Measurements from ENCODE around the gene HSPG2. TPM values are rescaled to one million over a fixed set of nuclear protein-coding genes. Genes with fewer than 3 reads are reported as not detected.

HSPG2 gene
- total and polyA plus RNA-seq, 2 of the 13 experiments (the other 11 are each of a cell fraction or from before 2014, with no cell fraction given) = 9.1 to 13.1 TPM

- TF ChIP-seq ZNF609 (CRISPR knock-in tag; IDR thresholded peaks at IDR 0.05; ENCODE audit: borderline replicate concordance) (no peak), HNF4A (CRISPR knock-in tag; IDR thresholded peaks at IDR 0.05) (no peak), WIZ (CRISPR knock-in tag; IDR thresholded peaks at IDR 0.05) (no peak), E2F1 (CRISPR knock-in tag; IDR thresholded peaks at IDR 0.05) (peak; percentile 53; the same call in 1 of the 2 replicates), ELF1 (CRISPR knock-in tag; IDR thresholded peaks at IDR 0.05) (no peak), ZNF75D (CRISPR knock-in tag; IDR thresholded peaks at IDR 0.05; ENCODE audit: borderline replicate concordance) (no peak), ZSCAN29 (CRISPR knock-in tag; conservative IDR thresholded peaks at IDR 0.05) (no peak), PRDM4 (CRISPR knock-in tag; IDR thresholded peaks at IDR 0.05; ENCODE audit: borderline replicate concordance) (no peak), ZNF512B (CRISPR knock-in tag; IDR thresholded peaks at IDR 0.05; ENCODE audit: borderline replicate concordance) (no peak), HOXA9 (CRISPR knock-in tag; IDR thresholded peaks at IDR 0.05; ENCODE audit: borderline replicate concordance) (no peak), HNRNPUL1 (IDR thresholded peaks at IDR 0.05; ENCODE audit: low read depth, low read length) (peak; percentile 83; the same call in 1 of the 2 replicates), ZNF510 (CRISPR knock-in tag; IDR thresholded peaks at IDR 0.05; ENCODE audit: low read depth) (no peak), ZNF224 (CRISPR knock-in tag; IDR thresholded peaks at IDR 0.05) (no peak), CHCHD3 (CRISPR knock-in tag; IDR thresholded peaks at IDR 0.05) (no peak), ZNF253 (CRISPR knock-in tag; IDR thresholded peaks at IDR 0.05; ENCODE audit: borderline replicate concordance) (no peak), MEIS1 (CRISPR knock-in tag; IDR thresholded peaks at IDR 0.05; ENCODE audit: borderline replicate concordance) (no peak), MTA3 (CRISPR knock-in tag; IDR thresholded peaks at IDR 0.05) (no peak)
Observed at GRCh38 chr1:21921100-21921875, 15.8 kb downstream of the HSPG2 start (continued).
